Uterus (tissue), 2 donors: ENCODE measurements around the gene ANO6.

Experiments
- POLR2A ChIP-seq, 2 donors: fragments of 450-650 bp; IDR thresholded peaks; one replicate each; pipeline ENCODE4 v1.6.1; 2016; ENCODE audit warnings: antibody characterized with exemption in 2 of 2, mild to moderate bottlenecking in 1 of 2, moderate library complexity in 1 of 2
- TF ChIP-seq, protein P1 (sequence below), 4 experiments: fragments of 200-600 bp in 2 of 4; fragments of 450-650 bp in 2 of 4; sonication (generic) in 2 of 4; IDR thresholded peaks; one replicate each; pipeline ENCODE4 v1.5.1; 2016 to 2019; ENCODE audit warnings: antibody characterized with exemption in 4 of 4, mild to moderate bottlenecking in 2 of 4, moderate library complexity in 1 of 4

DNA sequence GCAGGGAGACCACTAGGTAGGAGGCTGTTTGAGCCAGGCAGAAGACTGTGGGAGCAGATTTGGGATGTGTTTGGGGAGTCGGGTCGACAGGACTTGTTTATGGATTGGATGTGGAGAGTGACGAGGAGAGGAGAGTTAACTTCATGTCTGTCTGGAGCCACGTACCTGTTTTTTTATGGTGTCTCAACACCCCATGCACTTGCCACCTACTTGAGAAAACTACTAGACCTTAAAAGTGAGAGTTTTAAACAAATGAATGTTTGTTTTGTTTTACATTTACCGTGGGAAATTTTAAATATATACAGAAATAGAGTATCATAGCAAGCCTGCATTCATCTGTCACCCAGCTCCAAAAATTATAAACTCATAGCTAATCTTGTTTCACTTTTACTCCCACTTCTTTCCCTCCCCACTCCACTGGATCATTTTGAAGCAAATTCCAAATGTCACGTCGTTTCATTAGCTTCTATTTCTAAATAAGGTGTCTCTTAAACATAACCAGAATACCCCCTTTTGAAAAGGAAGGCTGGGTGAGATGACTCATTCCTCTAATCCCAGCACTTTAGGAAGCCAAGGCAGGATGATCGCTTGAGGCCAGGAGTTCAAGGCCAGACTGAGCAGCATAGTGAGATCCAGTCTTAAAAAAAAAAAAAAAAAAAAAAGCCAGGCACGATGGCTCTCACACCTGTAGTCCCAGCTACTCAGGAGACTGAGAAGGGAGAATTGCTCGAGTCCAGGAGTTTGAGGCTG lies 136.2 kb downstream of the ANO6 start:
- no peak for TF ChIP-seq POLR2A (IDR thresholded peaks at IDR 0.05)
- TF ChIP-seq, protein P1, sequence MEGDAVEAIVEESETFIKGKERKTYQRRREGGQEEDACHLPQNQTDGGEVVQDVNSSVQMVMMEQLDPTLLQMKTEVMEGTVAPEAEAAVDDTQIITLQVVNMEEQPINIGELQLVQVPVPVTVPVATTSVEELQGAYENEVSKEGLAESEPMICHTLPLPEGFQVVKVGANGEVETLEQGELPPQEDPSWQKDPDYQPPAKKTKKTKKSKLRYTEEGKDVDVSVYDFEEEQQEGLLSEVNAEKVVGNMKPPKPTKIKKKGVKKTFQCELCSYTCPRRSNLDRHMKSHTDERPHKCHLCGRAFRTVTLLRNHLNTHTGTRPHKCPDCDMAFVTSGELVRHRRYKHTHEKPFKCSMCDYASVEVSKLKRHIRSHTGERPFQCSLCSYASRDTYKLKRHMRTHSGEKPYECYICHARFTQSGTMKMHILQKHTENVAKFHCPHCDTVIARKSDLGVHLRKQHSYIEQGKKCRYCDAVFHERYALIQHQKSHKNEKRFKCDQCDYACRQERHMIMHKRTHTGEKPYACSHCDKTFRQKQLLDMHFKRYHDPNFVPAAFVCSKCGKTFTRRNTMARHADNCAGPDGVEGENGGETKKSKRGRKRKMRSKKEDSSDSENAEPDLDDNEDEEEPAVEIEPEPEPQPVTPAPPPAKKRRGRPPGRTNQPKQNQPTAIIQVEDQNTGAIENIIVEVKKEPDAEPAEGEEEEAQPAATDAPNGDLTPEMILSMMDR (IDR thresholded peaks at IDR 0.05): no peak
